Amygdala (tissue), 56 donors: ENCODE data around the gene CDH6.
A peak's percentile ranks its signal among the peaks of the same experiment; 100 is the strongest.

Experiments used
- DNase-seq, 56 donors: peaks; one replicate each; lab custom pipeline; 2025; lab: John Stamatoyannopoulos, UW

CDH6 gene

DNA sequence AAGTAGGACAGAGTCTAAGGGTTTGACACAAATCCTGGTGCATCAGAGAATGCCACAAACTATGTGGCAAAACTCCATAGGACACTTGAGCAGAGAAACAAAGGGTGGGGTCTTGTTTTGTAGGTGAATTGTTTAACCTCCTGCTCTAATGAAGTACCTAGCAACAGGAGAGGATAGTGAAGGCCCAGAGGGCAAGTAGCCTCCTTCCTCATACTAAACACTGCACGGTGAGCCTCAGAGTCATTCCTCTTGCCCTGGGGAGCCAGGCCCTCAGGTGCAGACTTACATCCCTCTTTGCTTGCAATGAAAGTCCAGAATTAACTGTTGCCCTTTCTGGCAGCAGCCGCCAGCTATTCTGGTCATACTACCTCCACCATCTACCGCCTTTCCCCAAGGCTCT, 172.3 kb downstream of the CDH6 start:
- DNase-seq = no peak

DNA sequence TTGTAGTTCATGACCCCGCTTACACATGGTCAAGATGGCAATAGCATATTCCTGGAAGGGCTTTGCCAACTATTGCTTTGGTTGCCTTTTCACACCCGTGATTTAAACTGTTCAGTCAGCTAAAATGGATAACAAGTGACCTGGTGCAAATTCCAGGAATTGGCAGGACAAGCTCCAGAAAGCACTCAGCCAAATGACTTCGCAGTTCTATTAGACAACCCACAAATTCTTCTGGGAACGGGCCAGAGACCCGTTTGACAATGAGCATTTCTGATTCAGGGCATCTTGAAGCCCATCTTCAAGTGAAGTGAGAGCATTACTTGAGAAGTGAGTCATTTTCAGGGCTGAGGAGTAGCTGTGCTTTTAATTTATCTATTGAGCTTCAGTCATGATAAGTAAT, 173.5 kb downstream of the CDH6 start:
- peak in 2 of 56 donors; percentile 13 to 27 for DNase-seq

DNA sequence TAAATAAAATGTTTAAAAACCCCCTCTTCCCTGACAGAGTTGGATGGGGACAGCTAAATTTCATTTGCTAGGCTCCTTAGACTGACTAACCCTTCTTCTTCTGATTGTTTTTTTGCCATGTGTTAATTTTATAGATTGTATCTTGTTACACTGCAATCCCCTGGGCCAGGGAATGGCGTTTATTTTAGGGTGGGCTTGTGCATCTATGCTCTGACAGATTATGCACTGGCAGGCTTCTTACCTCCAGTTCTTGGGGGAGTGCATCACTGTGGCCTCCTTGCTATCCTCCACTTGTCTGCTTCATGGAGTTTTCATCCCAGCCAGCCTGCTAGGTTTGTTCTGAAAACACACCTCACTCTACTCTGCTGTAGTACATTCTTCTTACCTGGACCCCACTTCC, 178.6 kb downstream of the CDH6 start:
- DNase-seq = no peak

GRCh38 chr5:31375999-31376720, 182.7 kb downstream of the CDH6 start:
- DNase-seq = no peak

DNA sequence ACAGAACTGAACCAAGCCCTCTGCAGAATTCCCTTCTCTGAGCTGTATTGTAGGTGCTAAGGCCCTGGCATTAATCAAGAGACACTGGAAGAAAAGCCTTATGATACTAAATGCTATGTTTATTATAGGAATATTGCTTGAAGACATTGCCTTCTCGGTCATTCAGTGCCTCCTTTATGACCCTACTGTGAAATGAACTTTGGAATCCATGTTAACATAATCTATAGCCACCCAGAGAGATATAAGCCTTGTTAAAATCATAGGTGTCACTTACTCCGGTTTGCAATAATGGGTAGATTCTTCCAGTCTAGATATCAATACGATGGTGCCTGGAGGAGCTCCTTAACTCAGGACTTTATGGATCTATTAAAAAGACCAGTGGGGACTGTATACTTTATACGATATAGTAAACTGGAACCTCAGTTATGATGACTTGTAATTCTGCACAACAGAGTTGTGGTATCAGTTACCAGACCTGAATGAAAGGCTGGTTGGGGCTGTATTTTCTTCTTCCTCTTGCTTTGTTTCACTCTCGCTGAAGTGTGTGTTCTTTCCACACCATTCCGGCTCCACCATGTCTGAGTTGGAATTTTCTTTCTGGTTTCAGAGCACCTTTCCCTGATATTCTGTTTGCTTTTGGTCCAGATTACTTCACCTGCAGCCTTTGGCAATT, 183.9 kb downstream of the CDH6 start:
- no peak for DNase-seq

GRCh38 chr5:31378136-31378535, 184.7 kb downstream of the CDH6 start:
- no peak for DNase-seq
